A549 (cell line): ENCODE results near the gene RANBP3. TPM values are rescaled to one million over a fixed set of nuclear protein-coding genes. Genes with fewer than 3 reads are reported as not detected.

Experiments
- ATAC-seq, 2 experiments: fragments of 200-7000 bp in 1 of 2; fragments of >200 bp in 1 of 2; cut with Nextera tagmentation in 1 of 2; cut with Tn5 transposase in 1 of 2; 3 replicates each; pipeline versions ENCODE4 v1.8.0 to v1.9.1; 2018 to 2020; ENCODE audit warnings: mild to moderate bottlenecking in 1 of 2, moderate library complexity in 1 of 2
- CTCF ChIA-PET: fragments of 300-600 bp; sonication (Branson Sonifier 250); formaldehyde crosslinking; extraction: SDS; loops from one replicate; lab custom pipeline; 2021; ENCODE audit warnings: antibody characterized with exemption, inconsistent platforms; lab: Yijun Ruan, JAX
- POLR2A ChIA-PET: fragments of 350-600 bp; formaldehyde crosslinking; extraction: SDS; loops from one replicate; lab custom pipeline; 2021; ENCODE audit warnings: antibody characterized with exemption, inconsistent platforms; lab: Yijun Ruan, JAX
- DNase-seq, 2 experiments: peaks; one replicate each; pipeline versions ENCODE4 v3.0.0 to v3.0.0-alpha.2; 2011 to 2016; ENCODE audit warnings: low read depth in 1 of 2, low spot score in 1 of 2
- FAIRE-seq: peaks from 2 replicates; lab custom pipeline; 2011; peaks lifted over from hg19 to GRCh38; lab: Jason Lieb, UNC
- H3K27ac ChIP-seq, 2 experiments: fragments of >200 bp; sonication (Bioruptor Twin); formaldehyde crosslinking; 3 replicates each; pipeline ENCODE4 v1.5.1; 2016 to 2017
- H3K4me1 ChIP-seq: fragments of >200 bp; sonication (Bioruptor Twin); formaldehyde crosslinking; 3 replicates; pipeline ENCODE4 v1.6.1; 2016
- H3K4me2 ChIP-seq: fragments of >200 bp; sonication (Bioruptor Twin); formaldehyde crosslinking; 3 replicates; pipeline ENCODE4 v1.6.1; 2016
- H3K4me3 ChIP-seq: fragments of >200 bp; sonication (Bioruptor Twin); formaldehyde crosslinking; 3 replicates; pipeline ENCODE4 v1.5.1; 2016
- H3K9me3 ChIP-seq: fragments of >200 bp; sonication (Bioruptor Twin); formaldehyde crosslinking; 3 replicates; pipeline ENCODE4 v1.6.1; 2016
- CBX2 ChIP-seq: fragments of 200-600 bp; sonication (generic); IDR thresholded peaks from 2 replicates; pipeline ENCODE4 v1.6.1; 2016; ENCODE audit warnings: low read depth, mild to moderate bottlenecking, borderline replicate concordance
- CHD2 ChIP-seq: fragments of 150-350 bp; IDR thresholded peaks from 2 replicates; pipeline ENCODE4 v1.6.1; 2014; ENCODE audit warnings: low read length; ENCODE audit not compliant: partially characterized antibody
- CTCF ChIP-seq: fragments of >200 bp; sonication (Bioruptor Twin); formaldehyde crosslinking; IDR thresholded peaks from 3 replicates; pipeline ENCODE4 v1.5.1; 2016
- EHF ChIP-seq: fragments of 250-450 bp; sonication (Bioruptor Pico); IDR thresholded peaks from 2 replicates; pipeline ENCODE4 v1.5.0; 2020; ENCODE audit warnings: mild to moderate bottlenecking
- EP300 ChIP-seq, 2 experiments: fragments of >200 bp; sonication (Bioruptor Twin); formaldehyde crosslinking; IDR thresholded peaks; 2 replicates in 1 of 2; 3 replicates in 1 of 2; pipeline ENCODE4 v1.6.1; 2016 to 2017
- FOSL2 ChIP-seq, 2 experiments: fragments of 450-650 bp in 1 of 2; fragments of >200 bp in 1 of 2; sonication (Bioruptor Twin) in 1 of 2; formaldehyde crosslinking; IDR thresholded peaks; 2 replicates each; pipeline versions ENCODE4 v1.5.0 to v1.6.1; 2016 to 2020; ENCODE audit warnings: mild to moderate bottlenecking in 1 of 2, moderate library complexity in 1 of 2
- HMGXB4 ChIP-seq: fragments of 250-450 bp; sonication (Bioruptor Pico); IDR thresholded peaks from 2 replicates; pipeline ENCODE4 v1.5.0; 2021; ENCODE audit warnings: mild to moderate bottlenecking, moderate library complexity, borderline replicate concordance
- NFE2L2 ChIP-seq: fragments of 150-350 bp; conservative IDR thresholded peaks from 2 replicates; pipeline ENCODE4 v1.6.1; 2014; ENCODE audit warnings: low read length
- RARB ChIP-seq: fragments of 250-450 bp; sonication (Bioruptor Pico); IDR thresholded peaks from 2 replicates; pipeline ENCODE4 v1.8.0; 2021; ENCODE audit warnings: mild to moderate bottlenecking, moderate library complexity
- RCOR1 ChIP-seq: fragments of 150-350 bp; IDR thresholded peaks from 2 replicates; pipeline ENCODE4 v1.6.1; 2014; ENCODE audit warnings: antibody characterized with exemption, low read length, low read depth
- SMC3 ChIP-seq: fragments of >200 bp; sonication (Bioruptor Twin); formaldehyde crosslinking; IDR thresholded peaks from 3 replicates; pipeline ENCODE4 v1.6.1; 2018; ENCODE audit warnings: inconsistent platforms
- TFCP2L1 ChIP-seq: fragments of 250-450 bp; sonication (Bioruptor Pico); IDR thresholded peaks from 2 replicates; pipeline ENCODE4 v1.5.0; 2021; ENCODE audit warnings: mild to moderate bottlenecking
- TP53 ChIP-seq: fragments of 250-450 bp; sonication (Bioruptor Pico); IDR thresholded peaks from 2 replicates; pipeline ENCODE4 v1.5.0; 2021; ENCODE audit warnings: mild to moderate bottlenecking, moderate library complexity
- ZFP36 ChIP-seq: fragments of 450-650 bp; IDR thresholded peaks from 2 replicates; pipeline ENCODE4 v1.6.1; 2014; ENCODE audit warnings: borderline replicate concordance; ENCODE audit not compliant: partially characterized antibody
- WGBS: methylation state at CpG from one replicate; pipeline ENCODE4 v1.1.6; 2017; ENCODE audit errors: missing lambda C conversion rate; 5-methylcytosine and 5-hydroxymethylcytosine counted together
- polyA plus RNA-seq, 4 experiments: library from polyadenylated mRNA; depleted of rRNA in 3 of 4; stranded (reverse); fragments of >200 nt; fragmentation: RNase III in 1 of 4; extraction: RNeasy Plus Mini Kit Qiagen cat#74134 plus additional on column Dnase treatment in 1 of 4; gene quantifications; 2 replicates in 3 of 4; 3 replicates in 1 of 4; pipeline ENCODE4 v1.2.3, GENCODE V29; 2011 to 2017
- TF ChIP-seq, protein P1 (sequence below): fragments of 200-600 bp; sonication (generic); IDR thresholded peaks from 2 replicates; pipeline ENCODE4 v1.6.1; 2016; ENCODE audit warnings: antibody characterized with exemption, mild to moderate bottlenecking, moderate library complexity

Gene RANBP3
- polyA plus RNA-seq, 2 of the 4 experiments (the other 2 are of a cell fraction) = 39.2 to 53.5 TPM

DNA sequence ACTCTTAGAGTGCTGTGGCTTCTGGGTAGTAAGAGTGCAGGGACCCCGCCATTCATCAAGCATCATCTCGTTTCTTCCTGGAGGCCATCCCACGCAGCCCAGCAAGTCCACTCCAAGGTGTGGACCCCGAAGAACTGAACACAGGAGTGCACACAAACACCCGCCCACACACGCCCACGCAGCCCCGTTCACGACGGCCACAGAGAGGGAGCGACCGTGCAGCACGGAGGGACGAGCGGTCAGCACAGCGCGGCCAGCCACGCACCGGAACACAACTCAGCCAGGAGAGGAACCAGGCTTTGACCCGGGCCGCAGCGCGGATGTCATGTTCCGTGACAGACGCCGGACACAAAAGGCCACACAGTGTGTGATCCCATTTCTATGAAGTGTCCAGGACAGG lies 18.2 kb upstream of the RANBP3 start (continued):
- TF ChIP-seq TFCP2L1 (CRISPR knock-in tag) = no peak
- TF ChIP-seq NFE2L2 = no peak
- TF ChIP-seq, protein P1, sequence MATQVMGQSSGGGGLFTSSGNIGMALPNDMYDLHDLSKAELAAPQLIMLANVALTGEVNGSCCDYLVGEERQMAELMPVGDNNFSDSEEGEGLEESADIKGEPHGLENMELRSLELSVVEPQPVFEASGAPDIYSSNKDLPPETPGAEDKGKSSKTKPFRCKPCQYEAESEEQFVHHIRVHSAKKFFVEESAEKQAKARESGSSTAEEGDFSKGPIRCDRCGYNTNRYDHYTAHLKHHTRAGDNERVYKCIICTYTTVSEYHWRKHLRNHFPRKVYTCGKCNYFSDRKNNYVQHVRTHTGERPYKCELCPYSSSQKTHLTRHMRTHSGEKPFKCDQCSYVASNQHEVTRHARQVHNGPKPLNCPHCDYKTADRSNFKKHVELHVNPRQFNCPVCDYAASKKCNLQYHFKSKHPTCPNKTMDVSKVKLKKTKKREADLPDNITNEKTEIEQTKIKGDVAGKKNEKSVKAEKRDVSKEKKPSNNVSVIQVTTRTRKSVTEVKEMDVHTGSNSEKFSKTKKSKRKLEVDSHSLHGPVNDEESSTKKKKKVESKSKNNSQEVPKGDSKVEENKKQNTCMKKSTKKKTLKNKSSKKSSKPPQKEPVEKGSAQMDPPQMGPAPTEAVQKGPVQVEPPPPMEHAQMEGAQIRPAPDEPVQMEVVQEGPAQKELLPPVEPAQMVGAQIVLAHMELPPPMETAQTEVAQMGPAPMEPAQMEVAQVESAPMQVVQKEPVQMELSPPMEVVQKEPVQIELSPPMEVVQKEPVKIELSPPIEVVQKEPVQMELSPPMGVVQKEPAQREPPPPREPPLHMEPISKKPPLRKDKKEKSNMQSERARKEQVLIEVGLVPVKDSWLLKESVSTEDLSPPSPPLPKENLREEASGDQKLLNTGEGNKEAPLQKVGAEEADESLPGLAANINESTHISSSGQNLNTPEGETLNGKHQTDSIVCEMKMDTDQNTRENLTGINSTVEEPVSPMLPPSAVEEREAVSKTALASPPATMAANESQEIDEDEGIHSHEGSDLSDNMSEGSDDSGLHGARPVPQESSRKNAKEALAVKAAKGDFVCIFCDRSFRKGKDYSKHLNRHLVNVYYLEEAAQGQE = no peak
- no peak for TF ChIP-seq CTCF

DNA sequence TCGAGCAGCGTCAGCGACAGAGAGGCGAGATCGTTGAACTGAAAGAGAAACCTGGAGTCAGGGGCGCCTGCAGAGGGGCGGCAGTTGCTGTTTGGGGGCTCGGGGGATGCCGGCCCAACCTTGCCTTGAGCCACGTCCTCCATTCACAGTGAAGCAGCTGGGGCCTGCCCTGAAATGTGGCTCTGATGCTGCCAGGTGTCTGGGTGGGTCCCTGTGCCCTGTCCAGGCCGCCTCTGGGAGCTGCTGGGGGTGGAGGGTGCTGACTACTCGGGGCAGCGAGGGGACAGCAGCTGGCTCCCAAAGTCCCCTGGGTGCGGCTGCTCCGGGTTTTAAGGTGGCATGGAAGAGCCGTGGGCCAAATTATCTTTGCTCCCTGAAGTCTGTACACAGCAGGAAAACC lies 17.7 kb upstream of the RANBP3 start:
- DNase-seq (no peak), FAIRE-seq (no peak), ATAC-seq (no peak)
- Histone ChIP-seq H3K27ac (no peak overlapping the region), H3K4me3 (no peak overlapping the region), H3K4me1 (no peaks in the 10 kb centered on the region), H3K4me2 (no peak overlapping the region), H3K9me3 (no peaks in the 10 kb centered on the region)
- POLR2A ChIA-PET = no interaction called here
- no peak for TF ChIP-seq FOSL2 (IDR thresholded peaks at IDR 0.05)
- TF ChIP-seq FOSL2 (CRISPR knock-in tag; IDR thresholded peaks at IDR 0.05) = no peak
- TF ChIP-seq RCOR1 = no peak
- no peak for TF ChIP-seq RARB (CRISPR knock-in tag)
- TF ChIP-seq TFCP2L1 (CRISPR knock-in tag) = no peak
- no peak for TF ChIP-seq ZFP36
- no peak for TF ChIP-seq SMC3
- TF ChIP-seq EP300 (IDR thresholded peaks at IDR 0.05) = no peak
- TF ChIP-seq EHF (CRISPR knock-in tag) = no peak
- CTCF ChIA-PET = no interaction called here
- WGBS = 95% methylated on average over 6 of the region's 16 CpGs

DNA sequence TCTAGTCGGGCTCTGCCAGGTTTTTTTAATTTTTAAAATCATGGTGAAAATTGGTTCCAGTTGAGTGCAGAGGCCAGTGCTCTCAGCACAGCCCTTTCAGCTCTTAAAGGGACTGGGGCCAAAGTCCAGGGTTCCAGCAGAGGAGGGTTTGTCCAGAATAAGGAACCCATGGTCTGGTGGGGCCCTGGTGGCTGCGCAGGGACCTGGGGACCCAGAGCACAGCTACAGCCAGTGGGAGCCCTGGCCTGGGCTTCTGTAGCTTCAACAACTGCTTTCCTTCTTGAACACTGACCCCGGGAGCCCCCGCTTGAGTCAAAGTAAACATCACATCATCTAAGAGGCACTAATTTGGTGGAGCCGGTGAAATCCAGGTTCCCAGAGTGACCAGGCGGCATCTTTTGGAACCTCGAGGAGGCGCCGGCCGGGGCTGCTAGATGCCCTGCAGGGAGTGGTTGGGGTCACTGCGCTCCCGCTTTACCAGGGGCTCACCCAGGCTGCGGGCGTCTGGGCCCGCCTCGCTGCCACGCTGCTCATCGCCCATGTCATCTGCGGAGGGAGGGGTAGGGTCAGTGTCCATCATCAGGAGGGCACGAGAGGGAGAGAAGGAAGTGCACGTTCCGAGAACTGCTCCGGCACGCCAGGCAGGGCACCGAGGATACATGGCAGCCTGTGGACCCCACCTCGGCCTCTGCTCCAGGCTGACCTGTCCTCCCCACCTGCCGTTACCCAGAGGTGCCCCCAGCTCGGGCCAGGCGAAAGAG lies 16.6 kb upstream of the RANBP3 start:
- H3K4me1 ChIP-seq = peaks cover 5% of the 10 kb centered on the region; the same call in 1 of the 3 replicates
- WGBS = 93% methylated on average over 10 of the region's 29 CpGs
- no peak overlapping the region for H3K4me3 ChIP-seq
- H3K9me3 ChIP-seq = no peaks in the 10 kb centered on the region
- H3K4me2 ChIP-seq = no peak overlapping the region
- no peak for ATAC-seq
- POLR2A ChIA-PET = no interaction called here
- no peak for FAIRE-seq
- no peak overlapping the region for H3K27ac ChIP-seq
- no peak for DNase-seq
- no peak for TF ChIP-seq CHD2
- TF ChIP-seq HMGXB4 = no peak
- no peak for TF ChIP-seq TFCP2L1 (CRISPR knock-in tag)
- no peak for TF ChIP-seq TP53 (CRISPR knock-in tag)
- TF ChIP-seq FOSL2 (IDR thresholded peaks at IDR 0.05) = no peak
- TF ChIP-seq FOSL2 (CRISPR knock-in tag; IDR thresholded peaks at IDR 0.05) = no peak
- no peak for TF ChIP-seq EP300 (IDR thresholded peaks at IDR 0.05)
- TF ChIP-seq CBX2 = no peak
- CTCF ChIA-PET = no interaction called here
